K562 (cell line): ENCODE measurements around the gene IRF8.

ENCODE experiments used
- ATF7 ChIP-seq: fragments of 450-650 bp; IDR thresholded peaks from 2 replicates; pipeline ENCODE4 v1.7.1; 2014; ENCODE audit warnings: mild to moderate bottlenecking, moderate library complexity
- BACH1 ChIP-seq: fragments of 200-800 bp; sonication (Bioruptor generic); IDR thresholded peaks from 2 replicates; pipeline ENCODE4 v1.6.1; 2016; ENCODE audit warnings: missing genetic modification characterization, missing compliant biosample characterization
- ETV1 ChIP-seq: fragments of 450-650 bp; conservative IDR thresholded peaks from 2 replicates; pipeline ENCODE4 v1.6.1; 2016; ENCODE audit warnings: missing genetic modification characterization, control low read depth, low read depth, missing compliant biosample characterization
- FOXK2 ChIP-seq, 2 experiments: fragments of 450-650 bp; IDR thresholded peaks in 1 of 2; conservative IDR thresholded peaks in 1 of 2; 2 replicates each; pipeline ENCODE4 v1.6.1; 2016; ENCODE audit warnings: low read depth in 2 of 2, mild to moderate bottlenecking in 1 of 2
- HDAC6 ChIP-seq: IDR thresholded peaks from 2 replicates; pipeline ENCODE4 v1.6.1; 2012; ENCODE audit warnings: low read depth, mild to moderate bottlenecking, control low read depth, inconsistent platforms, low read length, moderate library complexity
- HIVEP1 ChIP-seq: fragments of 250-450 bp; sonication (Bioruptor Pico); IDR thresholded peaks from 2 replicates; pipeline ENCODE4 v1.4.0; 2020; ENCODE audit warnings: mild to moderate bottlenecking
- KDM1A ChIP-seq, 2 experiments: fragments of 450-650 bp; IDR thresholded peaks; 2 replicates each; pipeline ENCODE4 v1.6.1; 2016; ENCODE audit warnings: mild to moderate bottlenecking in 2 of 2
- RFX5 ChIP-seq: IDR thresholded peaks from 2 replicates; pipeline ENCODE4 v1.6.1; 2011; ENCODE audit warnings: low read depth, mild to moderate bottlenecking, improper control_type of control experiment, low read length
- SP1 ChIP-seq: sonication (generic); formaldehyde crosslinking; IDR thresholded peaks from 2 replicates; pipeline ENCODE4 v1.8.1; 2022; ENCODE audit warnings: mild to moderate bottlenecking, missing genetic modification reagents
- TARDBP ChIP-seq: fragments of 450-650 bp; IDR thresholded peaks from 2 replicates; pipeline ENCODE4 v1.6.1; 2016
- ZNF347 ChIP-seq: fragments of 450-650 bp; formaldehyde crosslinking; IDR thresholded peaks from 2 replicates; pipeline ENCODE4 v1.4.0; 2020; ENCODE audit warnings: low read depth, mild to moderate bottlenecking, moderate library complexity
- TF ChIP-seq, protein P1 (sequence below): fragments of 250-450 bp; sonication (Bioruptor Pico); IDR thresholded peaks from 2 replicates; pipeline ENCODE4 v1.4.0; 2020; ENCODE audit warnings: mild to moderate bottlenecking, moderate library complexity
- TF ChIP-seq, protein P2 (sequence below): fragments of 250-450 bp; sonication (Bioruptor Pico); IDR thresholded peaks from 2 replicates; pipeline ENCODE4 v1.4.0; 2020; ENCODE audit warnings: mild to moderate bottlenecking, moderate library complexity, borderline replicate concordance

DNA sequence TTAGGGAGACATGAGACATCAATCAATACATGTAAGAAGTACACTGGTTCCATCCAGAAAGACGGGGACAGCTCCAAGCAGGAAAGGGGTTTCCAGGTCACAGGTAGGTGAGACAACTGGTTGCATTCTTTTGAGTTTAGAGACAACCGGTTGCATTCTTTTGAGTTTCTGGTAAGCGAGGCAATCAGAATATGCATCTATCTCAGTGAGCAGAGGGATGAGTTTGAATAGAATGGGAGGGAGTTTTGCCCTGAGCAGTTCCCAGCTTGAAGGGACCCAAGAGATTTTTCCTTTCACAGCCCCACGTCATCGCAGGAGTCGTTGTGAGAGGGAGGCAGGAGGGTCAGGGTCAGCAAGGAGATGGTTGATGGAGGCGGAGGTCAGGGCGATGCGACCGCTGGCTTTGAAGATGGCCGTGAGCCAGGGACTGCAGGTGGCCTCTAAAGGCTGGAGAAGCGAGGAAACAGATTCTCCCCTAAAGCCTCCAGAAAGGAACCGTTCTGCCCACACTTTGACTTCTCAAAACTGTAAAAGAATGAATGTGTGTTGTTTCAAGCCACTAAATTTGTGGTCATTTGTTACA lies 36.5 kb downstream of the IRF8 start:
- no peak for TF ChIP-seq ATF7
- TF ChIP-seq HDAC6 = no peak
- no peak for TF ChIP-seq KDM1A (IDR thresholded peaks at IDR 0.05)
- no peak for TF ChIP-seq SP1
- no peak for TF ChIP-seq ZNF347 (CRISPR knock-in tag)
- TF ChIP-seq, protein P1, sequence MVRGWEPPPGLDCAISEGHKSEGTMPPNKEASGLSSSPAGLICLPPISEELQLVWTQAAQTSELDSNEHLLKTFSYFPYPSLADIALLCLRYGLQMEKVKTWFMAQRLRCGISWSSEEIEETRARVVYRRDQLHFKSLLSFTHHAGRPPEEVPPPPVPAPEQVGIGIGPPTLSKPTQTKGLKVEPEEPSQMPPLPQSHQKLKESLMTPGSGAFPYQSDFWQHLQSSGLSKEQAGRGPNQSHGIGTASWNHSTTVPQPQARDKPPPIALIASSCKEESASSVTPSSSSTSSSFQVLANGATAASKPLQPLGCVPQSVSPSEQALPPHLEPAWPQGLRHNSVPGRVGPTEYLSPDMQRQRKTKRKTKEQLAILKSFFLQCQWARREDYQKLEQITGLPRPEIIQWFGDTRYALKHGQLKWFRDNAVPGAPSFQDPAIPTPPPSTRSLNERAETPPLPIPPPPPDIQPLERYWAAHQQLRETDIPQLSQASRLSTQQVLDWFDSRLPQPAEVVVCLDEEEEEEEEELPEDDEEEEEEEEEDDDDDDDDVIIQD (CRISPR knock-in tag) = no peak
- no peak for TF ChIP-seq FOXK2 (conservative IDR thresholded peaks at IDR 0.05 in 1 of 2, IDR thresholded peaks at IDR 0.05 in 1 of 2; ENCODE audit: low read depth in 2 of 2)
- no peak for TF ChIP-seq RFX5
- TF ChIP-seq BACH1 (tag) = no peak
- no peak for TF ChIP-seq ETV1 (tag)
- TF ChIP-seq, protein P2, sequence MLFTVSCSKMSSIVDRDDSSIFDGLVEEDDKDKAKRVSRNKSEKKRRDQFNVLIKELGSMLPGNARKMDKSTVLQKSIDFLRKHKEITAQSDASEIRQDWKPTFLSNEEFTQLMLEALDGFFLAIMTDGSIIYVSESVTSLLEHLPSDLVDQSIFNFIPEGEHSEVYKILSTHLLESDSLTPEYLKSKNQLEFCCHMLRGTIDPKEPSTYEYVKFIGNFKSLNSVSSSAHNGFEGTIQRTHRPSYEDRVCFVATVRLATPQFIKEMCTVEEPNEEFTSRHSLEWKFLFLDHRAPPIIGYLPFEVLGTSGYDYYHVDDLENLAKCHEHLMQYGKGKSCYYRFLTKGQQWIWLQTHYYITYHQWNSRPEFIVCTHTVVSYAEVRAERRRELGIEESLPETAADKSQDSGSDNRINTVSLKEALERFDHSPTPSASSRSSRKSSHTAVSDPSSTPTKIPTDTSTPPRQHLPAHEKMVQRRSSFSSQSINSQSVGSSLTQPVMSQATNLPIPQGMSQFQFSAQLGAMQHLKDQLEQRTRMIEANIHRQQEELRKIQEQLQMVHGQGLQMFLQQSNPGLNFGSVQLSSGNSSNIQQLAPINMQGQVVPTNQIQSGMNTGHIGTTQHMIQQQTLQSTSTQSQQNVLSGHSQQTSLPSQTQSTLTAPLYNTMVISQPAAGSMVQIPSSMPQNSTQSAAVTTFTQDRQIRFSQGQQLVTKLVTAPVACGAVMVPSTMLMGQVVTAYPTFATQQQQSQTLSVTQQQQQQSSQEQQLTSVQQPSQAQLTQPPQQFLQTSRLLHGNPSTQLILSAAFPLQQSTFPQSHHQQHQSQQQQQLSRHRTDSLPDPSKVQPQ (CRISPR knock-in tag) = no peak
- TF ChIP-seq HIVEP1 (CRISPR knock-in tag) = no peak
- no peak for TF ChIP-seq TARDBP
